HG03066 (cell line): ENCODE results near the gene FBN1.

Source experiments
- ATAC-seq: cut with Tn5 transposase; IDR thresholded peaks from one replicate; pipeline ENCODE4 v1.9.1; 2021; ENCODE audit warnings: low read depth; ENCODE audit not compliant: unreplicated experiment

The FBN1 gene

GRCh38 chr15:48447058-48447457, 198.5 kb downstream of the FBN1 start:
- ATAC-seq = no peak

- ATAC-seq = no peak
Measured at GRCh38 chr15:48442011-48442410, 203.5 kb downstream of the FBN1 start.

GRCh38 chr15:48440084-48440483, 205.4 kb downstream of the FBN1 start:
- ATAC-seq = no peak

DNA sequence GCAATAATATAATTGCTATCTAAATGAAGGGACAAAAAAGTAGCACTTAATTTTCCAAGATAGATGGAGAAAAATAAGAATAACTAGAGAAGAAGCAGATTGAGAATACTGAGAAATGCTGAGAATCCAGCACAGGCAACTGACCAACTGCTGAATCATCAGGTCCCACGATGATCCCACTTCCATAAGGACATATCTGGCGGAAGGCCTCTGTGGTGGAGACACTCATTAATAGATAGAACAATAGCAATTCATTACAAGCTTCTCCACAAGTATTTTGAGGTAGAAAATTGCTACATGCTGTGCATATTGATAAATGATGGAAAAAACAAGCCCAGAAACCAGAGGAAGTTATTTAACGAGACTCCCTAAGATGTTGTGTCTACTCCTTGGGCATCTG, 208.3 kb downstream of the FBN1 start:
- ATAC-seq = no peak

GRCh38 chr15:48435321-48435720, 210.2 kb downstream of the FBN1 start:
- ATAC-seq = no peak

DNA sequence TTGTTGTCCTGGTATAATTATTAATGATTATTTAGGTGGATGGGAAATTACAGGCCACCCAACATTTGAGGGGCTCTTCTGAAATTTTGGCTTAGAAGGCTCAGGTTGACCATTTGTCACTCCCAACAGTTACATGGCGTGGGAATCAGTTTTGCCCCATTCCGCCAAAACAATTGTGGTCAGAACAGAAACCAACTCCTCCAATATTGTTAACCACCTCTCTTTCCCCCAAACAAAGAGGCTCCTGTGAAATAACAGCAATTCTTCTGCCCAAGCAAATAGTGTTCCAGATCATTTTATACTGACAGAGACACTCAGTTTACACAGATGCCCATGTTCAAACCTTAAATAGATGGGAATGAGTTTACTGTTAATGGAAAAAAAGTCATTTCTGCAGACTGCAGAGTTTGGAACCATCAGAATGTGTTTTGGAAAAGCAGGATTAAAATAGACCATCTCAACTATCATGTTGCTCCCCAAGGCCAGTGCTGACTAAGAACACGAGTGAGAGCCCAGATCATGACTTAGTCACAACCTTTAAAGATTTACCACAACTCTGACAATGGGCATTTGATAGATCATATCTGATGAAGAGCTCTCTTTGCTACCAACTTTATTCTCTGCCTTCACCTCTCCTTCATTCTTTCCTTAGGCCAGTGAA, 212.2 kb downstream of the FBN1 start:
- no peak for ATAC-seq

DNA sequence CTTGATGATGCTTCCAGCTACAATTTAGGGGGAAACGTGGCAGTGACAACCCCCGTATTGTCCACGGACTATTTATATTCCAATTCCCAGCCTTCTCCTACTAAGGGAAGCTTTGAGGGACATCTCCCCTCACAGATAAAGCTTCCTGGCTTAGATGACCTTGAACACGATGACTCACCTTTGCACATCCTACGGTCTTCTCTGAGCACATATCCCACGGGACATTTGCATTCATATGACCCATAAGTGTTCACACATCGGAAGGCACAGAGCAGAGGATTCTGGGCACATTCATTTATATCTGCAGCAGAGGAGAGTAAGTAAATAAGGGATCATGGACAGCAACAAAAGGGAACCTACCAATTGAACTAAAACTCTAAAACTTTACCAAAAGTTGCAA, 212.8 kb downstream of the FBN1 start:
- no peak for ATAC-seq

DNA sequence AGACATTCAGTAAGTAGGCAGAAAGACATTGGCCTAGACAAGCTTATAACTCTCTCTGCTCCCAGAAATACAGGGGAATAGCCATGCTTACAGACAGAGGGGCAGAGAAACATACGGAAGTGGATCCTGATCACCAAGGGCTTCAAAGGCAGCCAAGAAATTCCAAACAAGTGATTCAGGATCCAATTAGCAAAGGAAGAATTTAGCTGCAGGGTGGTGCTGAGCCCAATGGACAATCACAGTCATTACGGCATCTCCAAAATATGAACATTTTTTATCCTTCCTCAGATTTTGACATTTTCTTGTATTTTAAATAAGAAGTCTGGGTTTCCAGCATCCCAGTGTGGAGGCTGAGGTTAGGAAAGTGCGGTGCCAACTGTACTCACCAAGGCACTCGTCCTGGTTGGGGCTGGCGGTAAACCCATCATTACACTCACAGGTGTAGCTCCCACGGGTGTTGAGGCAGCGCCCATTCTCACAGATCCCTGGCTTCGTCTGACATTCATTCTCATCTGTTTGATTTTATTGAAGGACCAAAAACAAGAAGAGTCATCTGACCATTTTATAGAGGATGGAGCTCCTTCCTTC, 217.5 kb downstream of the FBN1 start:
- no peak for ATAC-seq

- ATAC-seq = no peak
Measured at GRCh38 chr15:48427479-48427878, 218.0 kb downstream of the FBN1 start.

- no peak for ATAC-seq
Measured at GRCh38 chr15:48426941-48427340, 218.6 kb downstream of the FBN1 start.

- ATAC-seq = no peak
Measured at GRCh38 chr15:48426044-48426443, 219.5 kb downstream of the FBN1 start.

- no peak for ATAC-seq
Measured at GRCh38 chr15:48425051-48425450, 220.5 kb downstream of the FBN1 start.

- ATAC-seq = no peak
Measured at GRCh38 chr15:48423896-48424475, 221.5 kb downstream of the FBN1 start.

- ATAC-seq = no peak
Measured at GRCh38 chr15:48423342-48423741, 222.2 kb downstream of the FBN1 start.

DNA sequence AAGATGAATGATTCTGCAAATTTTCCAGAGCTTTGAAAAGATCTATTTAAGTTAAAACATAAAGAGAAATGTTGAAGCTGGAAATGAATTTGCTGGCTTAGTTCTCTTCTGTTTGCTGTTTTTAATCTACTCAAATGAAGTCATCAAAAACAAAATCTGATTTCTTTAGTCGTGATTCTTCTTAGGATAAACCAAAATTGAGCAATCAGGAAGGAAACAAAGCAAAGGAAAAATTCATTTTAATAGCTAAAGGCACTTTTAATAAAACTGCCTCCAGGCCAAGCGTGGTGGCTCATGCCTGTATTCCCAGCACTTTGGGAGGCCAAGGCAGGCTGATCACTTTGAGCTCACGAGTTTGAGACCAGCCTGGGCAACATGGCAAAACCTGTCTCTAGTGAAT, 223.1 kb downstream of the FBN1 start:
- no peak for ATAC-seq

DNA sequence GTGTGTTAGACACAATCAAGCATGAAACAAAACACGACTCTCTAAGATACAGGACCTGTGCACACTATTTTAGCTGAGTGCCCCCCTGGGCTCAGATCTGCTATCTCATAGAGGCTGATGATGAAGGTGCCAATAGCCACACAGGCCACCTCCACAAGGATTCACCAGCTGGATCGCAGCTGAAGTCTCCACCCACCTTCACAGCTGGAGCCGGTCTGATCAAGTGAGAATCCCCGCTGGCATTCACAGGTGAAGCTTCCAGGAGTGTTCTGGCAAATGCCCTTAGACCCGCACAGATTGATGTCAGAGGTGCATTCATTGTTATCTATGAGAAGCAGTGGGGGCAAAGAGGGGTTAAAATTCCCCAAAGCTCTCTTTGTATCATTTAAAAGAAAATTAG, 224.1 kb downstream of the FBN1 start:
- ATAC-seq = no peak

GRCh38 chr15:48419896-48420295, 225.6 kb downstream of the FBN1 start:
- no peak for ATAC-seq

GRCh38 chr15:48418343-48418742, 227.2 kb downstream of the FBN1 start:
- ATAC-seq = no peak

DNA sequence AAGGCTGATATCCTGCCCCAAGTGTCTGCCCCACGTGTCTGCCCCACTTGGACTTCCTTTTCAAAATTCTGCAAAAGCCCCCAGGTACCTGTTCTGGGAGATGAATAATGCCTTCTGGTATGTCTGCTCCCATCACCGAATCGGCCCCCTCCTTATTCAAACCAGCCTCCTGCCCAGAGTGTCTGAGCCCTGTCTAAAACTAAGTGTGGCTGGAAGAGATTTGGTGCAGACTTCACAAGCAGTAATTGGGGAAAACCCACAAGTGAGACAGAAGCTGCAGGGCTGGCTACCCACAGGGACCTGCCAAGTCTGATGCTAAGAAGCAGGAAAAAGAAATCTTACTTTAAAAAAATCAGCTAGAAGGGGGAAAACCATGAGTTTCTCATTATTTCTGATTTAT, 229.2 kb downstream of the FBN1 start:
- ATAC-seq = no peak

DNA sequence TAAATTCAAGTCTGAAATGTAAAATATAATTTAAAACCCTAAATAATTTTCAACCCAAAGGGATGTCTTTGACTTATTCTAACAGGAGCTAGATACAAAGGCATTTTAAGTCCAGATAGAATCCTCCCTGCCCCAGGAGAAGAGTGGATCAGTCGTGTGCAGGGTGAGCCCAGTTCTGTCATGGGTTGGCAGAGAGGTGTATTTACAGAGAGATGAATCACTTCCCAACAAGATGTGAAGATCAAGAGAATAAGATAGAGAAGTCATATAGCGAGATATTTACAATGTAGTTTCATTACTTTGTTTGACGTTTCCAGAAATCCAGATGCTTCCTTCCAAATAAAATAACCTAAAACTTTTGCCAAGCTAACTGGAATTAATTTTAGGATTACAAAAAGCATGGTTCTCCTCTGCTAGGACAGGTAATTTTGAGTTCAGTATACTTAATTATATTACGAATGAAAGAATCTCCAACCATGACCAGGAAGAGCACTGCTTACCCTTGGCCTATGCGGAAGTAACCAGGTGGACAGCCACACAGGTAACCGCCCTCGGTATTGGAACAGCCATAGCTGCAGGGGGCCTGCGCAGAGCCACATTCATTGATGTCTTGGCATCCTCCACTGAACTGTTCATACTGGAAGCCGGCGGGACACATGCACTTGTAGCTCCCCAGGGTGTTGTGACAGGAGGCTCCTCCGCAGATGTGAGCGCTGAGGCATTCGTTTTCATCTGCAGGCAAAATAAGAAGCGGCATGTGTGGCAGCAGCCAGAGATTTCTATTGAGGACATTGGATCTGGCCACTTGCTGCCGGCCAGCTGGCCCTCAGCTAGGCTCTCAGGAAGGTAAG, 230.2 kb downstream of the FBN1 start:
- no peak for ATAC-seq

DNA sequence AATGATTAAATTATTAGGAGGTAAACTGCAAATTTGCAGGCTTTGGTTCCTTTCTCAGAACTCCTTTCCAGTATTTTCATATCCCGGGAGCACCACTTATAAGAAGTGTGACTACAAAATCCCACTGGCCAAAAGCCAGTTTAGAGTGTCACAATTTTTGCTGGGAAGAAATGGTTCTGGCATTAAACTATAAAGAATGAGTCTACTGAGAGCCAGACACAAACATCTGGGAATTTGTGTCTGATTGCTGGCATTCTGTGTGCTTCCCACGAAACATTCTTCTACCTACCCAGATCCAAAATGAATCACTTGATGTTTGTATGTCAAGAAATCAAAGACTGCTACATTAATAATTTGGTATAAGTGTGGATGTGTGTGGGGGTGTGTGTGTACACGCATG, 231.5 kb downstream of the FBN1 start:
- ATAC-seq = no peak
